IPS-18c (cell line): Measurements from ENCODE around the gene IL17B.

Experiments
- H3K4me3 ChIP-seq: 2 replicates; pipeline ENCODE4 v1.7.0; 2013; ENCODE audit warnings: low read depth, mild to moderate bottlenecking, low read length, moderate library complexity; ENCODE audit not compliant: insufficient read depth
- H3K9me3 ChIP-seq: one replicate; pipeline ENCODE4 v1.6.1; 2013; ENCODE audit warnings: mild to moderate bottlenecking, low read length, moderate library complexity; ENCODE audit not compliant: control insufficient read depth, insufficient read depth

The IL17B gene

GRCh38 chr5:149379177-149379761 lies at the start of gene IL17B:
Gene IL17B (minus strand): TSS chr5:149379292. CDS start chr5:149379225, 67 bp downstream.
- no peaks in the 10 kb centered on the region for H3K9me3 ChIP-seq
- H3K4me3 ChIP-seq: no peak within 1 kb of the TSS

GRCh38 chr5:149428032-149428431 lies 48.9 kb upstream of the IL17B start:
- H3K4me3 ChIP-seq: no peak overlapping the region
- H3K9me3 ChIP-seq: no peaks in the 10 kb centered on the region

GRCh38 chr5:149427374-149427773 lies 48.3 kb upstream of the IL17B start:
- no peak overlapping the region for H3K4me3 ChIP-seq
- no peaks in the 10 kb centered on the region for H3K9me3 ChIP-seq

GRCh38 chr5:149426931-149427330 lies 47.8 kb upstream of the IL17B start:
- Histone ChIP-seq H3K4me3 (no peak overlapping the region), H3K9me3 (no peaks in the 10 kb centered on the region)

- H3K4me3 ChIP-seq: no peak overlapping the region
- no peaks in the 10 kb centered on the region for H3K9me3 ChIP-seq
Observed at GRCh38 chr5:149425729-149426128, 46.6 kb upstream of the IL17B start.

- no peaks in the 10 kb centered on the region for H3K9me3 ChIP-seq
- no peak overlapping the region for H3K4me3 ChIP-seq
Observed at GRCh38 chr5:149424371-149425315, 45.6 kb upstream of the IL17B start.

- H3K4me3 ChIP-seq: no peak overlapping the region
Observed at GRCh38 chr5:149423794-149424268, 44.7 kb upstream of the IL17B start.

GRCh38 chr5:149423049-149423793 lies 44.1 kb upstream of the IL17B start:
- Histone ChIP-seq H3K4me3 (no peak overlapping the region), H3K9me3 (no peaks in the 10 kb centered on the region)

More at GRCh38 chr5:149423794-149424268, 44.7 kb upstream of the IL17B start:
- no peaks in the 10 kb centered on the region for H3K9me3 ChIP-seq

- no peak overlapping the region for H3K4me3 ChIP-seq
- no peaks in the 10 kb centered on the region for H3K9me3 ChIP-seq
Observed at GRCh38 chr5:149422366-149423048, 43.4 kb upstream of the IL17B start.

GRCh38 chr5:149421834-149422233 lies 42.7 kb upstream of the IL17B start:
- Histone ChIP-seq H3K9me3 (no peaks in the 10 kb centered on the region), H3K4me3 (no peak overlapping the region)

GRCh38 chr5:149421372-149421685 lies 42.2 kb upstream of the IL17B start:
- H3K9me3 ChIP-seq: no peaks in the 10 kb centered on the region
- no peak overlapping the region for H3K4me3 ChIP-seq

GRCh38 chr5:149420545-149421371 lies 41.7 kb upstream of the IL17B start:
- H3K9me3 ChIP-seq: no peaks in the 10 kb centered on the region

GRCh38 chr5:149419859-149420544 lies 40.9 kb upstream of the IL17B start:
- no peaks in the 10 kb centered on the region for H3K9me3 ChIP-seq
- no peak overlapping the region for H3K4me3 ChIP-seq

More at GRCh38 chr5:149420545-149421371, 41.7 kb upstream of the IL17B start:
- H3K4me3 ChIP-seq: no peak overlapping the region

GRCh38 chr5:149419532-149419858 lies 40.4 kb upstream of the IL17B start:
- H3K9me3 ChIP-seq: no peaks in the 10 kb centered on the region
- H3K4me3 ChIP-seq: no peak overlapping the region

- Histone ChIP-seq H3K9me3 (no peaks in the 10 kb centered on the region), H3K4me3 (no peak overlapping the region)
Observed at GRCh38 chr5:149418910-149419531, 39.9 kb upstream of the IL17B start.
